ENCODE measurements around the gene DOK7. TPM values are rescaled to one million over a fixed set of nuclear protein-coding genes. Genes with fewer than 3 reads are reported as not detected.
A peak's percentile ranks its signal among the peaks of the same experiment; 100 is the strongest.

The DOK7 gene
- total RNA-seq, 1 experiment from 2014 or later, result 7.6 TPM

GRCh38 chr4:3435686-3435956, 27.5 kb upstream of the DOK7 start:
- Histone ChIP-seq H3F3A (ENCODE audit: insufficient read depth, low read depth) (no peaks in the 10 kb centered on the region), H4K20me1 (ENCODE audit: insufficient read depth) (no peaks in the 10 kb centered on the region), H3K27ac (no peak overlapping the region), H3K9me3 (ENCODE audit: insufficient read depth, low read depth) (no peaks in the 10 kb centered on the region), H2AFZ (no peak overlapping the region), H3K36me3 (ENCODE audit: low read depth) (no peaks in the 10 kb centered on the region), H3K4me3 (no peak overlapping the region), H3K4me2 (no peak overlapping the region), H3K4me1 (replicated peaks; ENCODE audit: insufficient read depth) (peaks cover 10% of the 10 kb centered on the region; the same call in 1 of the 2 replicates), H3K79me2 (ENCODE audit: low read depth) (no peaks in the 10 kb centered on the region), H3K9me2 (ENCODE audit: insufficient read depth) (no peaks in the 10 kb centered on the region), H3K27me3 (ENCODE audit: insufficient read depth, low read depth) (no peaks in the 10 kb centered on the region)
- TF ChIP-seq CTCF (conservative IDR thresholded peaks at IDR 0.05), result no peak
- intact Hi-C loops (cut with micrococcal nuclease; ENCODE audit: unreplicated experiment), result no loop called here
- BruUV-seq (replicated peaks), result no TSS peak
- ChIA-PET POLR2A (ENCODE audit: unreplicated experiment) (no interaction called here), CTCF (interaction anchor here (0.7 kb wide), 1 partner anchor 123 kb away, joined by 6 read pairs; no protein-coding TSS in a partner anchor)
- DNase-seq, result no peak

GRCh38 chr4:3436048-3436797, 26.9 kb upstream of the DOK7 start:
- H2AFZ ChIP-seq, result no peak overlapping the region
- H3K4me3 ChIP-seq, result no peak overlapping the region
- no peaks in the 10 kb centered on the region for H3K9me2 ChIP-seq (ENCODE audit: insufficient read depth)
- no peaks in the 10 kb centered on the region for H4K20me1 ChIP-seq (ENCODE audit: insufficient read depth)
- TF ChIP-seq EZH2 (IDR thresholded peaks at IDR 0.05; ENCODE audit: low read depth) (no peak), CTCF (conservative IDR thresholded peaks at IDR 0.05) (no peak)
- H3K4me2 ChIP-seq, result no peak overlapping the region
- no TSS peak for BruUV-seq (replicated peaks)
- no peak overlapping the region for H3K27ac ChIP-seq
- intact Hi-C loops (cut with micrococcal nuclease; ENCODE audit: unreplicated experiment), result no loop called here
- no peaks in the 10 kb centered on the region for H3K9me3 ChIP-seq (ENCODE audit: insufficient read depth, low read depth)
- peak in 1 of 2 experiments; percentile 41 for DNase-seq
- no peaks in the 10 kb centered on the region for H3K27me3 ChIP-seq (ENCODE audit: insufficient read depth, low read depth)
- H3K79me2 ChIP-seq (ENCODE audit: low read depth), result no peaks in the 10 kb centered on the region
- peaks cover 10% of the 10 kb centered on the region; the same call in 1 of the 2 replicates for H3K4me1 ChIP-seq (replicated peaks; ENCODE audit: insufficient read depth)
- H3K36me3 ChIP-seq (ENCODE audit: low read depth), result no peaks in the 10 kb centered on the region
- ChIA-PET POLR2A (ENCODE audit: unreplicated experiment) (interaction anchor here (1.1 kb wide), 1 partner anchor 48 kb away, joined by 3 read pairs; no protein-coding TSS in a partner anchor), CTCF (interaction anchor here (0.7 kb wide), 1 partner anchor 124 kb away, joined by 6 read pairs; no protein-coding TSS in a partner anchor)
- H3F3A ChIP-seq (ENCODE audit: insufficient read depth, low read depth), result no peaks in the 10 kb centered on the region

GRCh38 chr4:3436798-3437581, 26.1 kb upstream of the DOK7 start:
- no peaks in the 10 kb centered on the region for H3K9me2 ChIP-seq (ENCODE audit: insufficient read depth)
- no peaks in the 10 kb centered on the region for H3F3A ChIP-seq (ENCODE audit: insufficient read depth, low read depth)
- BruUV-seq (replicated peaks), result no TSS peak
- H2AFZ ChIP-seq, result no peak overlapping the region
- intact Hi-C loops (cut with micrococcal nuclease; ENCODE audit: unreplicated experiment), result no loop called here
- no peaks in the 10 kb centered on the region for H3K36me3 ChIP-seq (ENCODE audit: low read depth)
- no peak overlapping the region for H3K4me3 ChIP-seq
- no peaks in the 10 kb centered on the region for H4K20me1 ChIP-seq (ENCODE audit: insufficient read depth)
- TF ChIP-seq CTCF (conservative IDR thresholded peaks at IDR 0.05) (no peak), EZH2 (IDR thresholded peaks at IDR 0.05; ENCODE audit: low read depth) (no peak)
- H3K4me1 ChIP-seq (replicated peaks; ENCODE audit: insufficient read depth), result peaks cover 10% of the 10 kb centered on the region; the same call in 1 of the 2 replicates
- no peaks in the 10 kb centered on the region for H3K27me3 ChIP-seq (ENCODE audit: insufficient read depth, low read depth)
- H3K4me2 ChIP-seq, result no peak overlapping the region
- peak; percentile 61 to 90 for DNase-seq
- no peak overlapping the region for H3K27ac ChIP-seq
- H3K9me3 ChIP-seq (ENCODE audit: insufficient read depth, low read depth), result no peaks in the 10 kb centered on the region
- CTCF ChIA-PET, result no interaction called here
- no peaks in the 10 kb centered on the region for H3K79me2 ChIP-seq (ENCODE audit: low read depth)
- POLR2A ChIA-PET (ENCODE audit: unreplicated experiment), result interaction anchor here (1.1 kb wide), 1 partner anchor 48 kb away, joined by 3 read pairs; no protein-coding TSS in a partner anchor

Data from PC-9 (cell line).